Right atrium auricular region (tissue), 2 donors: ENCODE data around the gene CHRNA4. TPM values are rescaled to one million over a fixed set of nuclear protein-coding genes. Genes with fewer than 3 reads are reported as not detected.

Source experiments
- DNase-seq: peaks from one replicate; pipeline ENCODE4 v3.0.0-alpha.2; 2019; ENCODE audit warnings: low spot score
- H3K27ac ChIP-seq, 2 donors: fragments of 200-600 bp; sonication (generic); 1 replicate in 1 of 2; 2 replicates in 1 of 2; pipeline ENCODE4 v1.5.1; 2016 to 2019
- H3K27me3 ChIP-seq, 2 donors: fragments of 200-600 bp; sonication (generic); one replicate each; pipeline versions ENCODE4 v1.5.1 to v1.6.0; 2017 to 2019
- H3K36me3 ChIP-seq: fragments of 200-600 bp; sonication (generic); one replicate; pipeline ENCODE4 v1.5.1; 2016
- H3K4me1 ChIP-seq, 2 donors: fragments of 200-600 bp; sonication (generic); one replicate each; pipeline versions ENCODE4 v1.5.1 to v1.6.0; 2017 to 2019
- H3K4me3 ChIP-seq, 2 donors: fragments of 200-600 bp; sonication (generic); 1 replicate in 1 of 2; 2 replicates in 1 of 2; pipeline ENCODE4 v1.5.1; 2017 to 2019; ENCODE audit warnings: mild to moderate bottlenecking in 1 of 2, moderate library complexity in 1 of 2
- H3K9me3 ChIP-seq, 2 donors: fragments of 200-600 bp; sonication (generic); one replicate each; pipeline ENCODE4 v1.5.1; 2019
- CTCF ChIP-seq, 2 donors: fragments of 200-600 bp; sonication (generic); IDR thresholded peaks; one replicate each; pipeline ENCODE4 v1.5.1; 2019; ENCODE audit warnings: antibody characterized with exemption in 2 of 2
- total RNA-seq, 2 donors: library from RNA; depleted of rRNA; stranded (reverse); fragments of >200 nt; gene quantifications; one replicate each; pipeline ENCODE4 v1.1.0, GENCODE V29; 2016

CHRNA4 gene
- total RNA-seq, 2 donors from 2014 or later = not detected

- Histone ChIP-seq H3K4me1 (peaks cover 0 to 30% of the 10 kb centered on the region in 2 donors), H3K27me3 (peaks cover 0 to 8% of the 10 kb centered on the region in 2 donors), H3K9me3 (no peaks in the 10 kb centered on the region), H3K36me3 (no peaks in the 10 kb centered on the region), H3K27ac (no peak overlapping the region), H3K4me3 (no peak overlapping the region)
- DNase-seq = no peak
- no peak for TF ChIP-seq CTCF (IDR thresholded peaks at IDR 0.05)
These were observed 956 bp downstream of the CHRNA4 start for GRCh38 chr20:63359937-63360849.

DNA sequence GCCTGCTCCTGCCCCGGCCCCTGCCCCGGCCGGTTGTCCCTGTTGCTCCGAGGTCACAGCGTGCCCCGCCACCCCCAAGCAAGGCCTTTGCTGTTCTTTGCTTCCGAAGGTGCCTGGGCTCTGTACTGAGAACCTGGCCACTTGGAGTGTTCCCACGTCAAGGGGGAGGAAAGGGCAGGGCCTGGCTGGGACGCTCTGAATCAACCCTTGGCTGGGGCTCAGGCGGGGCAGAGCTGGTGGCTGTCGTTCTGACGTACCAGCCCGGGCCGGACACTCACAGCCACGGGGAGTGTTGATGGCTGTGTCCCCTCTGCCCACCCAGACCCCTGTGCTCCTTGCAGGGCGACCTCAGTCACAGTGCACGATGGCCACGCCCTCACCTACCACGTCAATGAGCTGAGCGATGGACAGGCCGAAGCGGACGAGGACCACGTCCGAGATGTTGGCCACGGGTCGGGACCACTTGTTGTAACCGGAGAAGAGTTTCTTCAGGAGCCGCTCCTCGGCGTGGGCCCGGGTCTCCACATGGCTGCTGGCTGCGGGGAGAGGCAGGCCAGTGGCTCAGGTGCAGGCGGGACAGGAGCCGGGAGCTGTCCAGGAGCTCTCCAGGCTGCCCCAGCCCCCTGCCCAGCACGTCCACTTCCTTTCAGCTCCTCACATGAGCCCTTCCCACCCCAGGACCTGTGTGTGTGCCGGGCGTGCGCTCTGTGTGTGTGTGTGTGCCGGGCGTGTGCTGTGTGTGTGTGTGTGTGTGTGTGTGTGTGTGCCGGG lies 1.8 kb downstream of the CHRNA4 start:
- peaks cover 0 to 30% of the 10 kb centered on the region in 2 donors for H3K4me1 ChIP-seq
- H3K36me3 ChIP-seq = no peaks in the 10 kb centered on the region
- DNase-seq = no peak
- no peak for TF ChIP-seq CTCF (IDR thresholded peaks at IDR 0.05)
- H3K27me3 ChIP-seq = peaks cover 0 to 8% of the 10 kb centered on the region in 2 donors
- H3K4me3 ChIP-seq = no peak overlapping the region
- no peaks in the 10 kb centered on the region for H3K9me3 ChIP-seq
- no peak overlapping the region for H3K27ac ChIP-seq

DNA sequence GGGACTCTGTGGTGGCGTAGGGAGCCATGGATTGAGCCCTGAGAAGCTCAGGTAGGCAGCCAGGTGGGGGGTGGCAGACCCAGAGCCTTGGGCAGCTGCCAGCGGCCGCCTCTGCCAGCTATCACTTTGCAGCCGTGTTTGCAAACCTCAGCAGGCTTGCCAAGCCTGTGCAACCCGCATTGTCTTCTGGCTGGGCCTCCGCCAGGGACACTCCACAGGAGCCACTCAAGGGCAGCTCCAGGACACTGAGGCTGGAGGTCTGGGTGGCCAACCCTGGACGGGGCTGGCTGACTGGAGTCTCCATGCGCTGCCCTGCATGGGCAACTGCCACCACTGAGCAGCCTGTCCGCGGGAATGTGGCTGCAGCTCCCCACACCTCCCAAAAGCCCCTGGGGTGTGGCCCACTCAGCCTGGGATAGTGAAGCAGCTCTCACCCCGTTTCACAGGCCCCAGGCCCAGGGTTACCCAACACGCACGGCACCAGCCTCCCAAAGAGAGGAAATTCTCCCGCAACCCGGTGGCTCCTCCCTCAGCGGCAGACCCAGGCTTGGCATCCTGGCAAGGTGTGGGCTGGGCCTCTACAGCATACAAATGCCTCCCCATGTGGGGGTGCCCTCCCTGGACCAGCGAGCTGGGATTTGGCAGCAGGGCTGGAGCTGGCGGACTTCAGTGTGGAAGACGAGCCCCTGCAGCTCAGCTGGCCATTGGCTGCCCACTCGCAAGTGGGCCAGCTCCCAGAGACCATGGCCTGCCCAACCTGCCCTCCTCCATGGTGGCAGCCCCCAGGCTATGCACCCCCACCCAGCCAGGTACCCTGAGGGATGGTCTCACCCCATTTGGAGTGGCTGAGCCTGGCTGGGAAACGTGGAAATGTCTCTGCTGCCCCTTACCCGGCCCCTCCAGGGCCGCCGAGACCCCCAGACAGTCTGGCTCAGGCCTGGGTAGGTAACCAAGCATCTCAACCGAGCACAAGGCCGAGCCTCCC lies 2.9 kb downstream of the CHRNA4 start:
- Histone ChIP-seq H3K27me3 (peaks cover 0 to 8% of the 10 kb centered on the region in 2 donors), H3K36me3 (no peaks in the 10 kb centered on the region), H3K4me3 (no peak overlapping the region), H3K27ac (no peak overlapping the region), H3K4me1 (peaks cover 0 to 24% of the 10 kb centered on the region in 2 donors), H3K9me3 (no peaks in the 10 kb centered on the region)
- no peak for TF ChIP-seq CTCF (IDR thresholded peaks at IDR 0.05)
- DNase-seq = no peak

GRCh38 chr20:63356931-63357879 lies 3.9 kb downstream of the CHRNA4 start:
- peaks cover 0 to 8% of the 10 kb centered on the region in 2 donors for H3K27me3 ChIP-seq
- DNase-seq = no peak
- no peak for TF ChIP-seq CTCF (IDR thresholded peaks at IDR 0.05)
- no peak overlapping the region for H3K4me3 ChIP-seq
- H3K9me3 ChIP-seq = no peaks in the 10 kb centered on the region
- no peaks in the 10 kb centered on the region for H3K36me3 ChIP-seq
- peaks cover 0 to 31% of the 10 kb centered on the region in 2 donors for H3K4me1 ChIP-seq
- no peak overlapping the region for H3K27ac ChIP-seq
